Calu3 (cell line): Measurements from ENCODE around the gene ARID1B. TPM values are rescaled to one million over a fixed set of nuclear protein-coding genes. Genes with fewer than 3 reads are reported as not detected.
A peak's percentile ranks its signal among the peaks of the same experiment; 100 is the strongest.

Source experiments
- BruUV-seq: library from RNA; stranded (reverse); fragments of 400-500 nt; replicated peaks from 2 replicates; lab custom pipeline; 2021; lab: Mats Ljungman, UMichigan
- CTCF ChIA-PET: fragments of 300-600 bp; sonication (Branson Sonifier 250); formaldehyde crosslinking; loops from one replicate; lab custom pipeline; 2022; ENCODE audit warnings: antibody characterized with exemption; lab: Charles Lee
- DNase-seq: peaks from one replicate; pipeline ENCODE4 v3.0.0; 2022
- H3K27ac Mint-ChIP-seq: one replicate; pipeline ENCODE4 v1.8.0; 2022; ENCODE audit warnings: mixed read lengths; ENCODE audit not compliant: unreplicated experiment
- H3K27me3 Mint-ChIP-seq: one replicate; pipeline ENCODE4 v1.8.0; 2022; ENCODE audit warnings: mixed read lengths; ENCODE audit not compliant: unreplicated experiment
- H3K36me3 Mint-ChIP-seq: one replicate; pipeline ENCODE4 v1.8.0; 2022; ENCODE audit warnings: mild to moderate bottlenecking, moderate library complexity, mixed read lengths; ENCODE audit not compliant: insufficient read depth, unreplicated experiment
- H3K4me1 Mint-ChIP-seq: one replicate; pipeline ENCODE4 v1.8.0; 2022; ENCODE audit warnings: mild to moderate bottlenecking, low read depth, mixed read lengths; ENCODE audit not compliant: unreplicated experiment
- H3K4me3 Mint-ChIP-seq: one replicate; pipeline ENCODE4 v1.8.0; 2022; ENCODE audit warnings: mild to moderate bottlenecking, low read depth, moderate library complexity, mixed read lengths; ENCODE audit not compliant: unreplicated experiment
- H3K9me3 Mint-ChIP-seq: one replicate; pipeline ENCODE4 v1.8.0; 2022; ENCODE audit warnings: low read depth, mixed read lengths; ENCODE audit not compliant: unreplicated experiment
- intact Hi-C: fragments of 100-400 bp; cut with micrococcal nuclease; formaldehyde crosslinking; loops from one replicate; pipeline ENCODE4 v1.10.0; 2022; ENCODE audit not compliant: unreplicated experiment
- total RNA-seq: library from RNA; stranded (reverse); gene quantifications from 2 replicates; pipeline ENCODE4 v1.2.3, GENCODE V29; 2022
- TF ChIP-seq, protein P1 (sequence below): fragments of 200-600 bp; IDR thresholded peaks from one replicate; pipeline ENCODE4 v1.8.0; 2022; ENCODE audit warnings: antibody characterized with exemption; ENCODE audit not compliant: unreplicated experiment

ARID1B gene
- total RNA-seq, 1 experiment from 2014 or later, result 53.5 TPM

DNA sequence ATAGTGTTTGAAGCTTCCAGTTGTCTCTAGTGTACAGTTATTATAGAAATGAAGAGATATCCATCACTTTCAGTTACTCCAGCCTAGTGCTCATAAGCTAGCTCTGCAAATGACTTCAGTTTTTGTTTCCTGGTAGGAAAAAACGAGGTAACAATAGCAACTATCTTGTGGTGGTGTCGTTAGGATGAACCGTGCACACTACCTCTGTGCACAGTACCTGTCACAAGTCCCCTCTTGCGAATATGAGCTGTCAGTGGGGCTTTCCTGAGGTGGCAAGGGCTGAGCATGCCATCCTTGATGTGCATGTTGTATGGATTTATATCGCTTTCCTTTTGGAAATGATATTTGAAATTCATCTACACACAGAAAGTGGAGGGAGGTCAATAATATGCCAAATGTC, 151.8 kb downstream of the ARID1B start:
- CTCF ChIA-PET, result no interaction called here
- no peaks in the 10 kb centered on the region for H3K9me3 Mint-ChIP-seq
- BruUV-seq, result no TSS peak
- H3K27ac Mint-ChIP-seq, result no peak overlapping the region
- H3K36me3 Mint-ChIP-seq, result no peaks in the 10 kb centered on the region
- H3K27me3 Mint-ChIP-seq, result no peaks in the 10 kb centered on the region
- no peak overlapping the region for H3K4me3 Mint-ChIP-seq
- TF ChIP-seq, protein P1, sequence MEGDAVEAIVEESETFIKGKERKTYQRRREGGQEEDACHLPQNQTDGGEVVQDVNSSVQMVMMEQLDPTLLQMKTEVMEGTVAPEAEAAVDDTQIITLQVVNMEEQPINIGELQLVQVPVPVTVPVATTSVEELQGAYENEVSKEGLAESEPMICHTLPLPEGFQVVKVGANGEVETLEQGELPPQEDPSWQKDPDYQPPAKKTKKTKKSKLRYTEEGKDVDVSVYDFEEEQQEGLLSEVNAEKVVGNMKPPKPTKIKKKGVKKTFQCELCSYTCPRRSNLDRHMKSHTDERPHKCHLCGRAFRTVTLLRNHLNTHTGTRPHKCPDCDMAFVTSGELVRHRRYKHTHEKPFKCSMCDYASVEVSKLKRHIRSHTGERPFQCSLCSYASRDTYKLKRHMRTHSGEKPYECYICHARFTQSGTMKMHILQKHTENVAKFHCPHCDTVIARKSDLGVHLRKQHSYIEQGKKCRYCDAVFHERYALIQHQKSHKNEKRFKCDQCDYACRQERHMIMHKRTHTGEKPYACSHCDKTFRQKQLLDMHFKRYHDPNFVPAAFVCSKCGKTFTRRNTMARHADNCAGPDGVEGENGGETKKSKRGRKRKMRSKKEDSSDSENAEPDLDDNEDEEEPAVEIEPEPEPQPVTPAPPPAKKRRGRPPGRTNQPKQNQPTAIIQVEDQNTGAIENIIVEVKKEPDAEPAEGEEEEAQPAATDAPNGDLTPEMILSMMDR, result no peak
- intact Hi-C loops, result no loop called here
- no peak for DNase-seq
- peaks cover 27% of the 10 kb centered on the region for H3K4me1 Mint-ChIP-seq

DNA sequence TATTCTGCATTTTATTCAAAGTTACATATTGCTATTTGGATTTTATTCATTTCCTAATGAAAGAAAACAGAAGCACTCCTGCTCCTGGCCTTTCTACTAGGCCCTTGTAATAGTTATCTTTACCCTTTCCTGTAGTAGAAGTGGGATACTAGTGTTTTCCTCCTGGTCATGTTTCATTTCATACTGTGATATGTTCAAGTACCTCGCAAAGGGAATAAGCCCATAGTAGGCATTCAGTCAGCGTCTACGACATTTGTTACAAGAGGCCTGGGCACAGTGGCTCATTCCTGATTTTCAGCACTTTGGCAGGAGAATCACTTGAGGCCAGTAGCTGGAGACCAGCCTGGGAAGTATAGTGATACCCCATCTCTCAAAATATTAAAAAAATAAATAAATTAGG, 154.1 kb downstream of the ARID1B start:
- H3K4me1 Mint-ChIP-seq, result peaks cover 22% of the 10 kb centered on the region
- H3K9me3 Mint-ChIP-seq, result no peaks in the 10 kb centered on the region
- intact Hi-C loops, result loop anchor here (5.0 kb wide), 2 partner anchors 44 to 149 kb away; no protein-coding TSS in a partner anchor
- H3K27ac Mint-ChIP-seq, result no peak overlapping the region
- H3K4me3 Mint-ChIP-seq, result no peak overlapping the region
- CTCF ChIA-PET, result no interaction called here
- H3K36me3 Mint-ChIP-seq, result no peaks in the 10 kb centered on the region
- TF ChIP-seq, protein P1, result no peak
- DNase-seq, result no peak
- no TSS peak for BruUV-seq
- no peaks in the 10 kb centered on the region for H3K27me3 Mint-ChIP-seq

DNA sequence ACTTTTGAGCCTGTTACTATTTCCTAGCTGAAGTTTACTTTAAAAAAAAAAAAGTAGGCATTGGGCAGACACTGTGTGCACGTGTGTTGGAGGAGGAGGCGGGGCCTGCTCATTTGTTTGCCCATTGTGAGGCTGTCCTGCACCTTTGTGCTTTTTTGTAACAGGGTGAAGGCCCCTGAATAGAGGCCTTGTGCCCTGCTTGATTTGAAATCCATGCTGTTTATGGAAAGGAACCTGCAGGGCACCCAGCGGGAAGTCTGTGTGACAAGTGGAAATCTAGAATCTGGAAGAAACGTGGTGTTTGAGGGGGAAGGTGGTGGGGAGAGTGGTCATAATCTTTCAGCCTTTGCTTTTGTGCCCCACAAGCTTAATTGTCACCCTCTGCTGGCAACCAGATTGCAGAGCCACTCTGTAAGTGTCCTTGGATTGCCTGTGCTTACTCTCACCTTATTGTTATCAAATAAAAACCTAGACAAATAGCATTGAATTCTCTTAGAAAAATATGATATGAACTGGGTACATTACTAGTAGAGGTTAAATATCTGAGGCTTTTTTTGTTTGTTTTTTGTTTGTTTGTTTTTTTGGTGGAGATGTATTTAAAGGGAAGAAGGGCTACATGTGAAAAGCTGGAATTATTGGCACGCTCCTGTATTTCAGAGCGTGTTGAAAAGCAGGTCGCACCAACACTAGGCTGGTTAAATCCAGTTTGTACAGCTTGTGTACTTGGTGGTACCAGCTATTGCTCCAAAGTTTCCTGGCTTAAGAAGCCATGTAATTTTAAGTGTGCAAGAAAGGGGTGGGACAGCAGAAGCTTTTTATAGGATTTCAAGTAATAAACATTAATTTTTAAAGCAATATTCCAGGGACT, 156.3 kb downstream of the ARID1B start:
- Mint-ChIP-seq H3K4me3 (peak overlapping the region; percentile 61), H3K36me3 (no peaks in the 10 kb centered on the region), H3K9me3 (no peaks in the 10 kb centered on the region), H3K27me3 (no peaks in the 10 kb centered on the region), H3K27ac (peak overlapping the region; percentile 80), H3K4me1 (peaks cover 19% of the 10 kb centered on the region)
- CTCF ChIA-PET, result interaction anchor here (0.5 to 2.5 kb wide), 3 partner anchors 10 to 111 kb away, joined by 3 to 10 read pairs (median 7); no protein-coding TSS in a partner anchor
- no TSS peak for BruUV-seq
- TF ChIP-seq, protein P1, result no peak
- DNase-seq, result peak; percentile 41
- intact Hi-C loops, result loop anchor here (5.0 kb wide), 2 partner anchors 46 to 151 kb away; no protein-coding TSS in a partner anchor

DNA sequence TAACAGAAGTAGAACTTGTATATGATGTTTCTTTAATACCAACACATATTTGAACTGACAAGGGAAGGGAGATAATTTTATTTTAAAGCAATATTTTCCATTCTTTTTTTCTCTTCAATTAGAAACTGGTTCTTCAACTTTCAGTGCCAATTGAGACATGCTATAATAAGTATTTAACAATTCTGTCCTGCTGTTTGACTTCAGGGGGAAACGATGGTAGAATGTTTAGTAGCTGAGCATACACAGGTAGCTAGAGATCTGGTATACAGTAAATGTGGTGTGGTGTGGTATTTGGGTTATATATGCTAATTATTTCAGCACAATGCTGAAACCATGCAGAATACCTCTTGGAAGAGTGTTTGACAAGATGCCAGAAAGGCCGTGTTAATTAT, 156.9 kb downstream of the ARID1B start:
- no peak for DNase-seq
- peaks cover 19% of the 10 kb centered on the region for H3K4me1 Mint-ChIP-seq
- no peaks in the 10 kb centered on the region for H3K27me3 Mint-ChIP-seq
- H3K4me3 Mint-ChIP-seq, result peak overlapping the region; percentile 61
- peak overlapping the region; percentile 80 for H3K27ac Mint-ChIP-seq
- H3K36me3 Mint-ChIP-seq, result no peaks in the 10 kb centered on the region
- no peaks in the 10 kb centered on the region for H3K9me3 Mint-ChIP-seq
- TF ChIP-seq, protein P1, result no peak
- CTCF ChIA-PET, result interaction anchor here (1.2 to 2.5 kb wide), 2 partner anchors 9 to 10 kb away, joined by 3 to 7 read pairs; no protein-coding TSS in a partner anchor
- BruUV-seq, result no TSS peak
- intact Hi-C loops, result loop anchor here (5.0 kb wide), 2 partner anchors 47 to 152 kb away; no protein-coding TSS in a partner anchor
